ENCODE data around the gene TLE3. TPM values are rescaled to one million over a fixed set of nuclear protein-coding genes. Genes with fewer than 3 reads are reported as not detected.

The TLE3 gene
- total RNA-seq (18.0 and 45.9 TPM in 2 replicates), polyA plus RNA-seq (21.2 and 32.8 TPM in 2 replicates)

GRCh38 chr15:70097321-70098152 is at the start of gene TLE3:
TSS of gene TLE3 (minus strand) at chr15:70097917. CDS start at chr15:70096798, 1,119 bp downstream.
- peak within 1 kb of the TSS; percentile 77 for H3K4me3 ChIP-seq
- WGBS (ENCODE audit: low lambda C conversion rate, missing lambda C conversion rate), result under 1% methylated on average over 66 of the region's 77 CpGs

DNA sequence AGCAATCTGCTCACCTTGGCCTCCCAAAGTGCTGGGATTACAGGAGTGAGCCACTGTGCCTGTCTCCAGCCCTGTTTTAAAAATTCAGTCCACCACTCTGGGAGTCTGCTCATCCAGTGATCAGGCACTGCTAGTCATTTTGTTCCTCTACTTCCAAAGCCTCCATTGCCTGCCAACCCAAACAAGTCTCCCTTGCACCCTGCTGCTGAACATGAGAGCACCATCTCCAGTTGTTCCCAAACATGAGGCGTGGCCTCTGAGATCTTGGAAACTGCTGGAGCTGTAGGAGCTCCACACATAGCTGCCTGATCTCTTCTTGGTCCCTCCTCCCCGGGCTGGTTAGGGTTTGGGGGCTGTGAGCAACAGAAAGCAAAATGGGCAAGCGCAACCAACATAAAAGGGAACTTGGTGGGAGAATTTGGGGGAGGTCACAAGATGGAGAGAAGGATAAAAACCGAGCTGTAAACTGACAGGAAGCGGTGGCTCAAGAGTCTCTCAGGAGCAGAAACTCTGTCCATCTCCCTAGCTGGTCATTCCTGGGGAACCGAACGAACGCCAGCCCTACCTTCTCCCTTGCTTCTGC is 49.6 kb upstream of the TLE3 start:
- H3K79me2 ChIP-seq, result no peaks in the 10 kb centered on the region
- no peaks in the 10 kb centered on the region for H3K27me3 ChIP-seq
- H3K27ac ChIP-seq, result no peak overlapping the region
- no peaks in the 10 kb centered on the region for H3K9me2 ChIP-seq (replicated peaks; ENCODE audit: insufficient read depth)
- 84% methylated on average over 8 of the region's 8 CpGs for WGBS (ENCODE audit: low lambda C conversion rate, missing lambda C conversion rate)
- peaks cover 4% of the 10 kb centered on the region for H3K4me1 ChIP-seq (ENCODE audit: insufficient read depth)
- H2AFZ ChIP-seq, result no peak overlapping the region
- TF ChIP-seq EZH2phosphoT487 (IDR thresholded peaks at IDR 0.05; ENCODE audit: low read depth, severe bottlenecking, unreplicated experiment) (no peak), EZH2 (IDR thresholded peaks at IDR 0.05; ENCODE audit: borderline replicate concordance) (no peak), CTCF (IDR thresholded peaks at IDR 0.05; ENCODE audit: poor library complexity) (no peak)
- H3K4me3 ChIP-seq, result no peak overlapping the region
- DNase-seq (ENCODE audit: low spot score), result no peak
- H3K9me3 ChIP-seq (ENCODE audit: low read depth), result no peaks in the 10 kb centered on the region
- H3K36me3 ChIP-seq (replicated peaks; ENCODE audit: insufficient read depth, low read depth), result no peaks in the 10 kb centered on the region
- H3K4me2 ChIP-seq, result no peak overlapping the region
- H4K20me1 ChIP-seq (ENCODE audit: insufficient read depth, poor library complexity, severe bottlenecking), result no peaks in the 10 kb centered on the region

More at GRCh38 chr15:70097321-70098152, at the start of gene TLE3:
- H3K36me3 ChIP-seq (replicated peaks; ENCODE audit: insufficient read depth, low read depth), result no peaks in the 10 kb centered on the region
- peaks cover 46% of the 10 kb centered on the region for H3K79me2 ChIP-seq
- no peaks in the 10 kb centered on the region for H3K27me3 ChIP-seq
- no peaks in the 10 kb centered on the region for H3K9me2 ChIP-seq (replicated peaks; ENCODE audit: insufficient read depth)
- DNase-seq (ENCODE audit: low spot score), result peak; percentile 99
- TF ChIP-seq EZH2phosphoT487 (IDR thresholded peaks at IDR 0.05; ENCODE audit: low read depth, severe bottlenecking, unreplicated experiment) (no peak), EZH2 (IDR thresholded peaks at IDR 0.05; ENCODE audit: borderline replicate concordance) (no peak), CTCF (IDR thresholded peaks at IDR 0.05; ENCODE audit: poor library complexity) (peak; percentile 51)
- no peaks in the 10 kb centered on the region for H3K9me3 ChIP-seq (ENCODE audit: low read depth)
- peak within 1 kb of the TSS; percentile 93 for H3K4me2 ChIP-seq
- peak within 1 kb of the TSS; percentile 31 for H2AFZ ChIP-seq
- H3K27ac ChIP-seq, result peak within 1 kb of the TSS; percentile 91
- peaks cover 13% of the 10 kb centered on the region for H4K20me1 ChIP-seq (ENCODE audit: insufficient read depth, poor library complexity, severe bottlenecking)
- peaks cover 50% of the 10 kb centered on the region for H3K4me1 ChIP-seq (ENCODE audit: insufficient read depth)

DNA sequence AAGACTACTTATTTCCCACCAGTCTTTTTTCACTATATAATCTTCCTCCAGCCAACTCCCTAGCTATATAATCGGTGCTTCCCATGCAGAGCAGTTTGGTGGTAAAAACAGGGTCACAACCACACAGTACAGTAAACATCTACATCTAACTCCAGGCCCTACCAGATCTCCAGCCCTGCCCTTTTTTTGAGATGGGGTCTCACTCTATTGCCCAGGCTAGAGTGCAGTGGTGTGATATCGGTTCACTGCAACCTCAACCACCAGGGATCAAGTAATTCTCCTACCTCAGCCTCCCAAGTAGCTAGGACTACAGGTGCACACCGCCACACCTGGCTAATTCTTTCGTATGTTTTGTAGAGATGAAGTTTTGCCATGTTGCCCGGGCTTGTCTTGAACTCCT is 49.1 kb upstream of the TLE3 start:
- Histone ChIP-seq H2AFZ (no peak overlapping the region), H3K4me3 (no peak overlapping the region), H3K36me3 (replicated peaks; ENCODE audit: insufficient read depth, low read depth) (no peaks in the 10 kb centered on the region), H3K4me1 (ENCODE audit: insufficient read depth) (peaks cover 4% of the 10 kb centered on the region), H3K79me2 (no peaks in the 10 kb centered on the region), H3K9me2 (replicated peaks; ENCODE audit: insufficient read depth) (no peaks in the 10 kb centered on the region), H3K27me3 (no peaks in the 10 kb centered on the region), H3K27ac (no peak overlapping the region), H3K9me3 (ENCODE audit: low read depth) (no peaks in the 10 kb centered on the region), H4K20me1 (ENCODE audit: insufficient read depth, poor library complexity, severe bottlenecking) (no peaks in the 10 kb centered on the region), H3K4me2 (no peak overlapping the region)
- 92% methylated on average over 5 of the region's 5 CpGs for WGBS (ENCODE audit: low lambda C conversion rate, missing lambda C conversion rate)
- DNase-seq (ENCODE audit: low spot score), result no peak
- TF ChIP-seq CTCF (IDR thresholded peaks at IDR 0.05; ENCODE audit: poor library complexity) (no peak), EZH2 (IDR thresholded peaks at IDR 0.05; ENCODE audit: borderline replicate concordance) (no peak), EZH2phosphoT487 (IDR thresholded peaks at IDR 0.05; ENCODE audit: low read depth, severe bottlenecking, unreplicated experiment) (no peak)

All from hepatocyte (in vitro differentiated cells).